GM18867 (cell line): ENCODE results near the gene CNTNAP2.
"Not testable (repeated sequence)": the region's sequence is repeated elsewhere in the genome, so short reads cannot be mapped to it uniquely, and the experiment has no call there.

ENCODE experiments used
- ATAC-seq: cut with Tn5 transposase; IDR thresholded peaks from one replicate; pipeline ENCODE4 v1.9.1; 2021; ENCODE audit warnings: mild to moderate bottlenecking, moderate library complexity; ENCODE audit not compliant: unreplicated experiment

CNTNAP2 gene

DNA sequence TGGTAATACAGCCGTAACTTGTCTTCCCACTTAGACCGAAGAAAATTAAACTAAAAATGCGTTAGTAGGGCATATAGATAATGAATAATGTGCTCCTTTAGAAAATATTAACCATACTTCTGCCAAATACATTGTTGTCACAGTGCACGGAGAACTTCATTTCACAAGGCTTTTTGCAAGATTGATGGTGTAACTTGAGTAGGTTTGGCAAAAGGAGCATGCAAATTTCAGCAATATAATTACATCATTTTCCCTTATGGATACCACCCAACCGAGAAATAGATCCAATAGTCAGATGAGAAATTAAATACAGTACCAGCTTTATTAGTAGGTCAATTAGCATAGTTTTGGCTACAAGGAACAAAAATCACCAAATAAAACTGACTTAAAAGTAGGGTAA lies 1681.4 kb downstream of the CNTNAP2 start:
- ATAC-seq: no peak

DNA sequence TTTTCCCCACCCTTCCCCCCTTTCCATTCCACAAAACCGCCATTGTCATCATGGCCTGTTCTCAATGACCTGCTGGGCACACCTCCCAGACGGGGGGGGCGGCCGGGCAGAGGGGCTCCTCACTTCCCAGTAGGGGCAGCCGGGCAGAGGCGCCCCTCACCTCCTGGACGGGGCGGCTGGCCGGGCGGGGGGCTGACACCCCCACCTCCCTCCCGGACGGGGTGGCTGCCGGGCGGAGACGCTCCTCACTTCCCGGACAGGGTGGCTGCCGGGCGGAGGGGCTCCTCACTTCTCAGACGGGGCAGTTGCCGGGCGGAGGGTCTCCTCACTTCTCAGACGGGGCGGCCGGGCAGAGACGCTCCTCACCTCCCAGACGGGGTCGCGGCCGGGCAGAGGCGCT lies 1685.2 kb downstream of the CNTNAP2 start:
- not testable (repeated sequence) for ATAC-seq

DNA sequence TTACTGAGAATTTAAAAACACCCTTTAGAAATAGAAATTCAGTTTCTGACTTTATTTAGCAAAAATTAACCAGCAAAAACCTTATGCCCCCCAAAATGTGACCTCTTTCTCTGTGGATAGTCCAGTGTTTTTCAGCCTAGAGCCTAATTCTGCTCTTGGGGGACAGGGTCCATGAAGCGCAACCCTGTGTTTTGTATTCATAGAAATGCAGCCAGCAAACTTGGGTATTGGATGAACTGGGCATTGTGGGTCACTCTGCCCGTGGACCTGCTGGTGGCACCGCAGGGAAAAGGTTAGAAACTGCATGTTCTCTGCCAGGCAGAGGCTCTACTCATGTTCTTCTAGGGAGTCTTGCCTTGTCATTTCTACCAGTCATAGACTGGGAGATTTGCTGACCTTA lies 1686.5 kb downstream of the CNTNAP2 start:
- ATAC-seq: no peak

DNA sequence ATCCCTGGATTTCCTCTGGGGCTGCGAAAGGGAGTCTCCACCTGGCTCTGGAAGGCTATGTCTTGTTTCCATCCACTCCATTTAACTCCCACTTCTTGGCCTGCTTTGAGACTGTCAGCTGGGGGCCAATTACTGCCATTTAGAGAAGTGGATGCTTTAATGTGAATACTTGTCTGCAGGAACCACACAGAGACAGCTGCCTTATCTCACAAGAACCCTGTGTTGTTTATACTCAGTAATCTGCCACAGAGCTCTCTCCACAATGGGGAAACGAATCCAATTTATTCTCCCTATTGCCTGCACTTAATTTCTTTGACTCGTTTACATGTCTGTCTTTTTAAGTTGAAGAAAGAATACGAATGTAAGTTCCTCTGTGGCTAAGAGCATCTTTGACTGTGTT lies 1687.0 kb downstream of the CNTNAP2 start:
- no peak for ATAC-seq

DNA sequence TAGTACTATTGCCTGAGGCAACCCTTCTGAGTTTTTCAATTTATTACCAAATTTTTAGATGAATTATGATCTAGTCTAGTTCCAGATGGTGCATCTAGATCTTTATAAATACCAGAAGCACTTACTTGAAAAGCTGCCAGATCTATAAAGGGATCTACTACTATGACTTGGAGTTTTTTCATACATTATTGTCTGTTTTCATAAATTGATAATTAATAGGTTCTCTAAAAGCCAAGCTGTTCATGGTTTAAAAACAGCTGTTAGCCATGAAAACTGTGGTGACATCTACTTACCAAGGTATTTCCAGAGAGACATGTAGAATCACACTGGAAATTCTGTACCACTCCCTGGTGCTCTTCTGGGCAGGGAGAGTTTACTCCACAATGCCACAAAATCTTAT lies 1687.4 kb downstream of the CNTNAP2 start:
- ATAC-seq: no peak

DNA sequence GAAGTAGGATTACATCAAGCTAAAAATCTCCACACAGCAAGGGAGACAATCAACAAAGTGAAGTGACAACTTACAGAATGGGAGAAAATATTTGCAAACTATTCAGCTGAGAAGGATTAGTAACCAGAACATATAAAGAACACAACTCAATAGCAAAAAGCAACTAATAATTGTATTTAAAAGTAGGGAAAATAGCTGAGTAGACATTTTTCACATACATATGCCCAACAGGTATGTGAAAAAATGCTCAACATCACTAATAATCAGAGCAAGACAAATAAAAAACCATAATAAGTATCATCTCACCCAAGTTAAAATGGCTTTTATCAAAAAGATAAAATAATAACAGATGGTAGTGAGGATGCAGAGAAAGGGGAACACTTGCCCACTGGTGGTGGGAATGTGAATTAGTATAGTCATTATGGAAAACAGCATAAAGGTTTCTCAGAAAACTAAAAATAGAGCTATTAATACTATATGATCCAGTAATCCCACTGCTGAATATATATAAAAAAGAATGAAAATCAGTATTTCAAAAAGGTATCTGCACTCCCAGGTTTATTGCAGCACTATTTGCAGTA lies 1689.5 kb downstream of the CNTNAP2 start:
- no peak for ATAC-seq

DNA sequence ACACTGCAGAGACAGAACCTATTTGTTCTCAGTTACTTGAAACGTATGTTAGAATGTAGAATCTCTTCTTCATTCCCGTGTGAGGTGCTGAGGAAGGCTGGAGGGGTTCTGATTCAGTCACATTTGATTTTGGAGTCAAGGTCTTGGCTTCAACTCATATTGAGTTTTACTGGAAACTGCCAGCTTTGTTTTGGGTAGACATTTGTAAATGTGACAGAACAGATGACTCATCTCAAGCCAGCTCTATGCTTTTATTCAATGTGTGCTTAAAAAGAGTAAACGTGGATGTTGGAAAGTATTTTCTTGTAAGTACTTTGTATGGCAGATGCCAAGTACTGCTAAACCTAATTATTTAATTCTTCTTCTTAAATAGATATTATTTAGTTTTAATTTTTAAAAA lies 1693.2 kb downstream of the CNTNAP2 start:
- ATAC-seq: no peak

DNA sequence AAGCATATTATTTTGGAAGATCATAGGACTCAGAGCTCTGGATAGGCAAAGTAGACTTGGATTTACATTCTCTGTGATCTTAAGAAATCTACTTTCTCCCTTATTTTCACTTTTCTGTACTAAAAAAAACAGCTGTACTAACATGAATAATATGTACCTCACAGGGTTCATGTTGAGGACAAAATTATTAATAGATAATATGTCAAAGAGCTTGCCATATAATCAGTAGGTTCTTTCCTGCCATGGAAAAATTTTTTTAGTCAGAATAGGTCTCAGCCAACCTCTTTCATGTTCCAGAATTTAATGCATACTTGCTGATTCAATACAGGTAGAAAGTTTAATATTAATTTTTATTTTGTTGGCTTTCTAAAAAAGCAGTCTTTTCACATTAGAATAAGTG lies 1693.7 kb downstream of the CNTNAP2 start:
- ATAC-seq: no peak

DNA sequence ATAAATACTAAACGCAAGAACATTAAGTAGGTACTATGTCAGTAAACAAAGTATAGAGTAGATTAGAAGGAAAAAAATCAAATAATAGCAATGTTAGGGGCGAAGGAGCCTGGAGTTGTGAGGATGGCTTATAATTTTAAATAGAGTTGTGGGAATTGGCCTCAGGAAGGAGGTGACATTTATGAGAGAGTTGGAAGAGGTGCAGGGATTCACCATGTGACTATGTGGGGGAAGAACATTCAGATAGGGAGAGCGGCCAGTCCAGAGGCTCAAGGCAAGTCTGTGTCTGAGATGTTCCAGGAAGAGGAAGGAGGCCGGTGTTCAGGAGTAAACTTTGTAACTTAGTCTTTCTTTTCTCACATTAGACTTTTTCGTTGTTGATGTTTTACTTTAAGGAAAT lies 1695.3 kb downstream of the CNTNAP2 start:
- no peak for ATAC-seq

DNA sequence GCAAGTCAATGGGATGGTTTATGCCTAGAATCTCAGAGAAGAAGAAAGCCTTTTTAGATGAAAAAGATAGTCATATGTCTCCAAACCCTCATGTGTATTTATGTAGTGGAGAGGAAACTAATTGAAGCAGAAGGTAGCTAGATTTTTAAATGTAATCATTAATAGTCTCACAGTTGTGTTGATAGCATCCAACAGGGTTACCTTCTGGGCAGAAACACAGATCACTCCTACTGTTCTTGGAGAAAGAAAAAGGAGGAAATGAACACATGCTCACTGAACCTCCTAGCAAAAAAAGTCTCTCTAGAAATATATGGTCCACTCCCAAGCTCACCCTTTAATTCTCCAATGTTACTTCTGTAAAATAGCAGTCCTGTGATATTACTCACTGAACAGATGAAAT lies 1696.7 kb downstream of the CNTNAP2 start:
- ATAC-seq: no peak

DNA sequence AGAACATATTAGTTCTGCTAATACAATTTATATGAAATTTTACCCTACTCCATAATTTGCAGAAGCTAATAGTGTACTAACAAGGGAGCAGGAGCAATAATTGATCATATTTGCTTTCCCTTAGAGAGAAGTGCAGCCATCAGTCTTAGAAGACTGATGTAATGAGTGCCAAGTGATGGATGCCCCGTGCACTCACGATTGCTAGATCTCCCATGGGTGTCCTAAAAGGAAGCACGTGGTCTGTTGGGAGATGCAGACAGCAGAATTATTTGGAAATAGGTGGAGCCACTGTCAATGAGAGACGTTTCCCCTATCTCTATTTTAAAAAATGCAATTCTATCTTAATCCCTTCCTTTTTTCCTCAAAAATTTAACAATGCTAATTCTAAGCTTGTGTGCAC lies 1701.7 kb downstream of the CNTNAP2 start:
- ATAC-seq: no peak

DNA sequence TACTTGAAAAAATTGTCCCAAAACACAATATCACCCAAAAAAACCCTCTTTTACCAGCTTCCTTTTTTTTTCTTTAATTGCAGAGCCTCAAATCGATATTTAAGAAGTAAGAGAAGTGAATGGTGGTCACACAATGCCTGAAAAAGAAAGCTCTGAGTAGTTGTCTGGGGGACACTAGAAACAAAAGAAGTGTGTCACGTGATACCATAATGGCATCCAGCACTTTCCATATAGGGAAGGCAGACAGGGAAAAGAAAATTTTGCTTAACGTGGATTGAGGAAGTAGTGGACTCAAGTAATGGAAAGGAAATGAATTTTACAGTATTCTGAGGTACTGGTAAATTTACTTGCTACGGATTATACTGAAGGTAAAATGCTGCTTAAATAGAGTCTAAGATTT lies 1708.1 kb downstream of the CNTNAP2 start:
- ATAC-seq: no peak

DNA sequence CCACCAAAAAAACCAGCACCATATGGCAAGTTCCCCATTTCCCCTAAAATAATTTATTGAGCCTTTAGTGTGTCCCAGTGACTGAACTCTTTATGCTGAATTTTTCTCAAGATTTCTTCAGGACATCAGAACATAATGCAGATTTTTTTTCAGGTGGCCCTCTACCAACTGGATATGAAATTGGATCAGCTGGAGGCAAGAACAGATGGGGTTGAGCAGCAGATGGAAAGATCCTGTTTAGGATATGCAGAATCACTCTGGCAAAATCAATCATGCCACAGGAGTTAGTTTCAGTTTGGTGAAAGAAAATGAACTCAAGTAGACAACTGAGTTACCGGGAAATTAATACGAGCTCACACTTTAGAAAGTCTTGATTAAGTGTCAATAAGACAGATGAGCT lies 1712.4 kb downstream of the CNTNAP2 start:
- no peak for ATAC-seq

DNA sequence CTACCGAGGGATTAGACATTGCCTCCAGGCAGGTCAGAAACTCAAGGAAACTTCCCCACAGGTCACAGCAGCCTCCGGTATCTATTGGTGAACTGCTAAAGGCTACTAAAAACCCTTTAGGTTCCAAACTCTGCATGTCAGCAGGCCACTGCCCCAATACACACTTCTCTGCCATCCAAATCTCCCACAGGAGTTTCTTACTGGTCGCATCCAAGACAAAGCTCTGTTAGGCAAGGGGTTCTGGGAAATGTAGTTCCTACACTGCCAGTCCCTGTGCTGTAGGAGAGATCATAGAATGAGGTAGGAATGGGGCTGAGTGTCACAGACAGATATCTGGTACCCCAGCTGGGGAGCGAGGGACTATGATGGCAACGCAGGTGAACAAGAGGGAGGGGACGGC lies 1717.0 kb downstream of the CNTNAP2 start:
- ATAC-seq: no peak

DNA sequence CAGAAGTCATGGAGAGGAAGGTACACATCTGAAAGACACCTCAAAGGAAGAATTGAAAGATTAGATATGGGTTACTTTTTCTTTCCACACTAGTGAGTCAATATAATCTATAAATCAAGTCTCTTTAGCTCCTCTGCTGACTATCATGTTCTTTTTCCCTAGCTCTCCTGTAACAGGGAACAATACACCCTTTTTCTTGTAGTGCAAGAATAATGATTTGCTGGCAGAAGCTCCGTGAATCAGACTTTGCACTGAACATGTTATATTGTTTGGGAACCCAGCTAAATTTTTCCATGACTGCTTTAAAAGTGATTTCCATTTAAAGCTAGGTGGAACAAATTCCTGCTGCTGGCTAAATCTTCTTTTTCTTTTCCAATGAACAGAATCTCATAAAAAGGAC lies 1717.4 kb downstream of the CNTNAP2 start:
- no peak for ATAC-seq

DNA sequence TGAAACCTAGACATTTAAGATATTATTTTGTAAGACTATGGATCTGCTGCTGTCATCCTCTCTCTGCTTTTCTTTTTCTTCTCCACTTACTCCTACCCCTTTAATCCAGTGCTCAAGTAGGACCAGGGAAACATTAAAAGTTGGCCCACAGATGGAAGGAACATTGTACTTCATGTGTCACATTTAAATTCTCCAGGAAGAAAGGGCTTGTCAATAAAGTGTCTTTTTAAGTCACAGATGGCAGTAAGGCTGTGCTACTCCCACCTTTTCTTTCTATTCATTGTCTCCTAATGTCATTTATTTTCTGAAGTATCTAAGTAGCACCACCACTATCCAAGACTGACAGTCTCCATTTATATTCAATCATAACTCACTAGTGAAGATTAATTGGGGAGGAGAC lies 1736.2 kb downstream of the CNTNAP2 start:
- no peak for ATAC-seq

DNA sequence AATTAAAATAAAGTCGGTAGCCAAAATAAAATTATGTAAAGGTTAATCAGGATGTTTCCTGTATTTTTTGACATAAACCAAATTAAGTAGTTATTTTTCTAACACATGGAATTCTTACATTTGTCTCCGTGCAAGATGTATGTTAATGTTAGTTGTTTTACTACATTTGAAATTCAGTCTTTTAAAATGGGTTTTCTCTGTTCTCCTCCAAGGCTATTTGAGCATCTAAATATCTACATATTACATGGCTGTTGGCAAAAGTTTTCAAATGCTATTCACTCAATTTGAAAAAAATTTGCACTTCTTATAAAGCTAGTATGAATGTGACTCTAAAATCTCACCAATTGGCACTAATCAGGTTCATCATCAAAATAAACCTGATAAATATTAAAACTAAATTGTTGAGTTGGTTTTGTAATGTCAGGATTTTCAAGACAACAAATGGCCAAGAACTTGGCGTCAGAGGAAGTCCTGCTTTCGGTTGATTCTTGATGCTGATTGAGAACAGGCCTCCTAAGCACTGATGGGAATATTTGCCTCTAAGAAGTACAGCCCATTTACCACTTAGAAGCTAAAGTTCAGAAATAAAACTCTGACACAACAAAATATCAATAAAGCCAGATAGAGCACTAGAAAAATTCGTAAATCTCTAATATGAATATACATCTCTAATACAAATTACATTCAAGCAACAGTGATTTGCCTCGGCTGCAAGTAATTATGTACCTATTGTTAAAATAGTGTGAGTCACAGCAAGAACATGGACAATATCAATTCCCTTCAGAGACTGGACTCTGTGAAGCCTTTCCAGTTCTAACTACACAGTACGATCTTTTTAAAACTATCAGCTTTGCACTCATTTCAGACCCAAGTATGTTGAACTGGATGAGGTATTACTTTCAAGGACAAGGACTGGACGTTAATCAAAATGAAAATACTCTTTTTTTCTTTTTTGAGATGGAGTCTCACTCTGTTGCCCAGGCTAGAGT lies 1740.8 kb downstream of the CNTNAP2 start:
- ATAC-seq: no peak

DNA sequence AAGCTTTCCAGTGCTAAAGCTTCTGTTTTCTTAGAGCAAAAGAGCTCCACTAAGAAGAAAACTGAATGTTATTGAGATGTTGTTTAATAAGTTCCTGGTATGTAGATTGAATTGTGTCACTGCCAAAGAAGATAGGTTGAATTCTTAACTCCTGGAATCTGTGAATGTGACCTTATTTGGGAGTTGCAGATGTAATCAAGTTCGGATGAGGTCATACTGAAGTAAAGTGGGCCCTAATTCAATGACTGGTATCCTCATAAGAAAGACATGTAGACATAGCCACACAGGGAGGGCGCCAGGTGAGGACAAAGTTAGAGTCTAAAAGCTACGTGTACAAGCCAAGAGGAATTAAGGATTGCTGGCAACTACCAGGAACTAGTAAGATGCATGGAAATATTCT lies 1741.8 kb downstream of the CNTNAP2 start:
- ATAC-seq: no peak

DNA sequence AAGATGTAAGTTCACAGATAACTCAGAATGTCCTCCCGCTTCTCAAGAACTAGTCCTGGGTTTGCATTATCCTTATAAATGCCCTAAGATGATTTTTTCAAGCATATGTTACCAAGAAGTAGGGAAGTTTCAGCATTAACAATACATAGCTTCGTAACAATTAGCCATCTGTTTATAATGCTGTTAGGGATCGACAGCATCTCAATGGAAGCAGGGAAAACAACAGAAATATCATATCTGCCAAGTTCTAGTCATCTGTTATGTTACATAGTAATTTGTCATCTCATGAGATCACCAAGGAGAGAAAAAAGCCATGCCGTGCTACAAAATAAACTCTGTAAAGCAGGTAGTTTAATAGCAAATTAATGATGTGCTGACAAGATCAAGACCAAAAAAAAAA lies 1742.4 kb downstream of the CNTNAP2 start:
- ATAC-seq: no peak

DNA sequence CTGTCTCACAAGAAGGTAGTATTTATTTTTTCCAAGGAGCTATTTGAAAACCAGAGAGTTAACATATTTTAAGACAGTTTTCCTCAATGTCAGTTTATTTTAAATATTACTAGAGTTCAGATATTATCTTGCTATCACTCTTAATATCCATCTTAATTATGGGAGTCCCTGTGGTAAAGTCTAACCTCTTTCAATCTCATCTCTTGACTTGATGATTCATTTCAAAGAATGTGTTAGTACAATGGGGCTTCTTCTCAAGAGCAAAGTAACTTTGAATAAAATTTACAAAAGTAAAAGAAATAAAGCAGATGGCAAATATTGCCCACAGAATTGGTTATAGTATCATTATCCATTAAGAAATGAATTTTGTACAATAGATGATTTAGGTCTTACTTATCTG lies 1742.9 kb downstream of the CNTNAP2 start:
- ATAC-seq: no peak

DNA sequence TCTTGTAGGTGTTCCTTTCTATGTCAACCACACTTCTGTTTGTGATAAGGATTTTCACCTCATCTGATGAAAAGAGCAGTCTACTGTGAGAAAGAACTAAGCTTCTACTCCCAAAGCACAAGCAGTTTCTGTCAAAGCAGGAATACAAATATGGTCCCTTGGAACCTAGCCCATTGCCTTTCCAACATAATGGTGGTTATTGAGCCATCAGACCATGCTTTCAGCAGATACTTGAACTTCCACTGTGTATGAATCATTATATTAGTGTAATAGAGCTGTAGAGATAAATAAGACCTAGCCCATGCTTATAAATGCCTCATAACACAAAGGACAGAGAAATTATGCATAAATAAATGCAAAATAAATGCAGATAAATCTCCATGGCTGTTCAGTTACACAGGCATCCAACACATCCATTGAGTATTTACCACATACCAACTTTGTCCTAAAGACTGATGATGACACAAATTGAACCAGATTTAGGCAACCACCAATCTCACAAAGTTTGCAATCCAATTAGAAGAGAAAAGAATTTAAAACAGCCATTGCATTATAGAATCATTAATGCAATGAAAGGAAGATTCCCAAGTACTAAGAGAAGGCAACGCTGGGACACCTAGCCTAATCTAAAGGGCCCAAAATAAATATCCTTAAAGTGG lies 1744.6 kb downstream of the CNTNAP2 start:
- ATAC-seq: no peak

DNA sequence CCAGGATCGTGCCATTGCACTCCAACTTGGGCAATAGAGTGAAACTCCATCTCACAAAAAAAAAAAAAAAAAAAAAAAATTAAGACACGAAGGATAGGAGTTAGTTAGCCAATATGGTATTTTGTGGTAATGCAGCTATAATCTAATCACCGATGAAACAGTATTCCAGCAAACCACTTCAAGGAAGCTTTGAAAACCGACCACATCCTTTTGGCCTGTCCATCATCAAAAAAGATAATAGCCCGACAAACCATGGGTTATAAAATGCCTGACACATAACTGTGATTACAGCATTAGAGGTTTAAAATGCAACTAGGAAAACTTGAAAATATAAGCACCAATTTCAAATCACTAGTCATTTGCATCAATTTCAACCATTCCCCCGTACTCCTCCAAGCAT lies 1745.3 kb downstream of the CNTNAP2 start:
- ATAC-seq: no peak
